NCI-H1092 (cell line): Measurements from ENCODE around the gene GPR183.

ENCODE experiments used
- DNase-seq: peaks from one replicate; lab custom pipeline; 2025; lab: John Stamatoyannopoulos, UW

The GPR183 gene

GRCh38 chr13:99311748-99312492 lies 4.7 kb upstream of the GPR183 start:
- no peak for DNase-seq

GRCh38 chr13:99311137-99311536 lies 3.9 kb upstream of the GPR183 start:
- no peak for DNase-seq

DNA sequence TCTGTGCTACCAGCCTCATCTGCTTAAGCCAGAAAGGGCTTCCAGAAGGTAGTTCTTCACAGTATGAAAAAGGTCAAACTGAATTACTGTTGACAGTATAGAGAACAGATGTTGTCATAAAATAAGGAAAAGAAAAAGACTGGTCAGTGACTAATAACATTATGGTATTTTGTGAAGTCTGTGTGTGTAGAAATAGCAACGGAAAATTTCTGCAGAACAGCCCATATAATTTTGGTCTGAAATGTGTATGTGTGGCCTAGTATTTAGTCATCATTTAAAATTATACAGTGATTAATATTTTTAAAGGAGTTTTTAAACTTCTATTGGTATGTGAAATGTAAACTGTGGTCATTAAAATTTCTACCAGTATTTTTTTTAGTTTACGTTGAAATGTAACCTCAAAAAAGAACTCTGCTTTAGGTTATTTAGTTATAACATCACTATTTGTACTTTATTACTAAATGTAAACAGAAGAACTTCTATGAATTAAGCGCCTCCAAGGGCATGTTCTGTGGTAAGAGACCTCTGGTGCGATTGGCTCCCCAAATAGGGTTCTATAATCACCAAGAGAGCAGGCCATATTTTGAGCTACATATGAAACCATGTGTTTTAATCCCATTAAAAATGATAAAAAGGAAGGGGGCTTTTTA lies 3.3 kb upstream of the GPR183 start:
- no peak for DNase-seq

DNA sequence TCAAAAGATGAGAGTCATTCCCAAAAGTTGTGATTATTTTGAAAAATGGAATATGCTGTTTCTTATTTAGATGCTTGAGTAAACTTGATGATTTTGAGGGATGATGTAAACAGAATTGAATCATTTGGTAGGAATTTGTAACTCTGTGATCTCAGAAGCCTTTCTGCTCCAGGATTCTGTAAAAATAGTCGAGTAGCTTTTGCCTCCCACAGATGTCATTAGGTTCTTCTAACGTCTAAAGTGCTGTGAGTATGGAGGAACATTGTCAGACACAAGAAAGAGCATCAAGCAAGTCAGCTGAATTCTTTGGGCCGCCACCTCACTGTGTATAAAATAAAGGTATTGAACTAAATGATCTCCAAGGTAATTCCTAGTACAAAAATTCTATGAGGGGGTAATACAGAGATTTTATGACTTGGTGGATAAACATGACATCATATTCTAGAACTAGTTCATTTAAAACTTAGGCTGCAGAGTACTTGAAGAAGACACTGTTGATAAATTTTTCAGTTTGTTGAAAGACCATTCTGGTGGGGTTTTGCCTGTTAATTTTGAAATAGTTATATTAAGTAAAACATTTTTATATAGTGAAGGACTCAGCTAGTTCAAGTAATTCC lies 1.4 kb upstream of the GPR183 start:
- DNase-seq, result no peak

DNA sequence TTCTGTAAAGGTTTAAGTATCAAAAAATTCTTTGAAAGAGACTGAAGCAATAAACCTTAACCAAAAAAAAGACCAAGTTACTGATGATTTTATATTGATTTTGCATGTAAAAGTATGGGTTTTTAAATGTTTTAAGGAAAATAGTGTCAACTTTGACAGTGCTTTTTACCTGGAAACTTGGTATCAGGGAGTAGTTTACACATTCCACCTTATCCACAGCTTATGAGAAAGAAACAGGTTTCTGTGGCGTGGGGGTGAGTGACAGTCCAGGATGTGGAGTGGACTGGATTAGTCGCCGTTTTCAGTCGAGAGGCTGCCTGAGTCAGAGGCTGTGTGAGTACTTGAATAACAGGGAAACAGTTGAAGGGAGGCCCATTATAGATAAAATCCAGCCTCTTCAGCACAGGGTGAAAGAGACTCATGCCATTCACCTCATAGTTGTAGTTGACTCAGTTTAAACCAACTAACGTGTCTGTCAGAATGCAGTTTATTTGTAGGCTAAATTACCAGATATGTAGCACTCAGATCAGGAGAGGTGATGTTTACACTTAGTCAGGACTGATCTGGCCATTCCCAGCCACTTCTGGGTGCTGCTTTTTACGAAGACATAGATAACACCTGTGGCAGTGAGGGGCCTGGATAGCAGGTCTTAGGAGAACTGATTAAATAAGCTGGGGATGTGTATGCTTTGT lies 595 bp upstream of the GPR183 start:
- DNase-seq, result no peak

- DNase-seq, result no peak
Observed at GRCh38 chr13:99305566-99305965, 1.6 kb downstream of the GPR183 start.

GRCh38 chr13:99305158-99305557 lies 2.0 kb downstream of the GPR183 start:
- DNase-seq, result no peak

DNA sequence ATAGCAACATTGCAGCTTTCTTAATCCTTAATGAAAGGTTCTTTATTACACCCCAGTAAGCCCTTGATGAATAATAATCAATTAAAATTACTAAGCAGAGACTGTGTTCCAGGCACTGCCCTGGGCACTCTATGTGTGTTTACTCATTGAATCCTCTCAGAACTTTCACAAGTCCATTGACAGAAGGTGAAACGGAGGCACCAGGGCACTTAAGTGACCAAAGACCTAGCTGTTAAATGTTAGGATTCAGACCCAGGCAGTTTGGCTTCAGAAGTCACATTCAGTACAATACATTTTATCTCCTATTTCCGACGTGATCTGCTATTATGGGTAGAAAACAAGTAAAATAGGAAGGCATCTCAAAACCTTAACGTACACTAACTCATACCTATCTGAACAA lies 2.7 kb downstream of the GPR183 start:
- no peak for DNase-seq

GRCh38 chr13:99303863-99304521 lies 3.2 kb downstream of the GPR183 start:
- no peak for DNase-seq

GRCh38 chr13:99302637-99303505 lies 4.3 kb downstream of the GPR183 start:
- no peak for DNase-seq

DNA sequence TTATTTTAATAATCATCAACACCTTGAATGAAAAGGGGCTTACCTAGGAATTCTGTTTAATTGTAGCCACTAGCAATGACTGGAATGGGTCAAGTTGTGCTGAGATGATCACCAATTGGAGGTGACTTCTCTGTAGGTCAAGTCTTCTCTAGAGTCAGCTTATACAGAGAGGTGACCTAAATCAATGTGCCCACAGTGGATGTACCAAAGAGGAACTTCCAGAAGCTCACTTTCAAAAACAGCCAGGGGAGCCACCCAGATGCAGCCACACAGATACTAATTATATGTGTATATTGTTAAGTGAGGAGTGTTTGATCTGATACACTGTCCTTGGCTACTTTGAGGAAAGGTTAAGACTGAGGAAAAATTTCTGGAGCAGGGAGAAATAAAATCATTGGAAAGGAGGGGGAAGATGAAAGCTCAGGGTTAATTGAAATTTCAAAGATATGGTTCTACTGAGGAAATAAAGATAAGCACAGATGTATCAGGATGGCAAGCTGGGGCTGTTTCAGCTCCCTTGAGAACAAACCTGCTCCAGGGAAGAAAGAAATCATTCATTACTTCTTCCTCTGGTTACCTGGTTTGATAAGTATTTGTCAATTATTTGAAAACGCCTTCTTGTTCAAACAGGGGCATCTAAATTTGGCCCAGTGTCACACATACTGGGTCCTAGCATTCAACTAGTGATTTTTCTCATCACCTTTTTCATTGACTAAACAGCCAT lies 5.1 kb downstream of the GPR183 start:
- DNase-seq, result no peak

- DNase-seq, result no peak
Observed at GRCh38 chr13:99301056-99301838, 6.0 kb downstream of the GPR183 start.

- no peak for DNase-seq
Observed at GRCh38 chr13:99299920-99300341, 7.3 kb downstream of the GPR183 start.

GRCh38 chr13:99299256-99299919 lies 7.8 kb downstream of the GPR183 start:
- DNase-seq, result no peak

GRCh38 chr13:99298056-99298455 lies 9.1 kb downstream of the GPR183 start:
- DNase-seq, result no peak

DNA sequence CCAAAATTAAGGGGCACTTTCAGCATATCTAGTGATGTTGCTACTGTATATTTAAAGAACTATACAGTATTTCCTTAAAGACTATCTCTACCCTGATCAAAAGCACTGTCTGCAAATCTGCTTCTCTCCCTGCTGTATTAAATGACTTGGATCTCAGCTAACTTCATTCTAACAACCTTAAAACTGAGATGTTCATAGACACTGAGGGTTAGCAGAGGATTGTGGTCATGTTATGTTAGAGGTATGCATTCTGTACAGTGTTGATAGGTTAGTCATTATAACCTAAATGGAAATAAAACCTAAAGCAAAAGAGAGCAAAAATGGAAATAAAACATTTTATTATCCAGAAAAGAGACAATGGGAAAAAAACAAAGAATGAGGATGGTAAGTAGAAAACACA lies 9.9 kb downstream of the GPR183 start:
- DNase-seq, result no peak

GRCh38 chr13:99296398-99296797 lies 10.8 kb downstream of the GPR183 start:
- no peak for DNase-seq

GRCh38 chr13:99295488-99296252 lies 11.5 kb downstream of the GPR183 start:
- DNase-seq, result no peak
